HG02623 (cell line): ENCODE measurements around the gene TUBGCP6.

Experiments used
- ATAC-seq: cut with Tn5 transposase; IDR thresholded peaks from one replicate; pipeline ENCODE4 v1.9.1; 2021; ENCODE audit warnings: moderate library complexity; ENCODE audit not compliant: unreplicated experiment

Gene TUBGCP6

GRCh38 chr22:50184004-50184901 is 60.6 kb downstream of the TUBGCP6 start:
- no peak for ATAC-seq

DNA sequence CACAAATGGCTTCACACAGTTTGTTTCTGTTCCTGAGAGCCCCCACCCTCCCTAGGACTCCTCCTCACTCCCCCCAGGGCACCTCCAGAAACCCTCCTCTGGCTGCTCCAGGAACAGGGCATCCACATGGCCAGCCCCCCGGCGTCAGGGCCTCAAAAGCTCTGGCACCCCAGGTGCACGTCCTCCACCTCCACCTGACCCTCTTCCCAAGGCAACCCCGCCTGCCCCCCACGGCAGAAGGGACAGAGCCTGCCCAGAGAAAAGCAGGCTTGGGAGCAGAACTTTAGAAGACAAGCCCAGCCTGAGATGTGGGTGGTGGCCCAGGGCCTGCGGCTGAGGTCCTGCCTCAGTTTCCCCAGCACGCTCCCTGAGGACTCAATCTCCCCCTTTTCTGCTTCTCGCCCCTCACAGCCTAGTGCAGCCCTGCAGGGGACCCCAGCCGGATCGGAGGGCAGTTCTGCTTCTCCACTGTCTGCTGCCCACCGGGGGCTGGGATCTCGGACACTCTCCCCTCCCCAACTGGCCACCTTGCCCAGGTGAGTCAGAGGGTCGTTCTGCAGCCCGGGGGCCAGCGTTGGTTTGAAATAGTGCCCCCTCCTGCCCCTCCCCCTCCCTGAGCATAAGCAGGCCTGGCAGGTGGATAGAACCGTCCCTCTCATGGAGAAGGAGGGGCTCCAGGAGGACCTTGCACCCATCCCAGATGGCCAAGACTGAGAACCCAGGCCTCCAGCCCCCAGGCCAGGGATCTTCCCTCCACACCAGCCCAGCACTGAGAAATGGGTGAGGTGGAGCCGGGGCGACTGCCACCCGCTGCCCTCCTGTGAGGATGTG is 61.5 kb downstream of the TUBGCP6 start:
- ATAC-seq = no peak

GRCh38 chr22:50182176-50183081 is 62.4 kb downstream of the TUBGCP6 start:
- ATAC-seq = no peak

- no peak for ATAC-seq
Observed at GRCh38 chr22:50180727-50181521, 63.9 kb downstream of the TUBGCP6 start.

- no peak for ATAC-seq
Observed at GRCh38 chr22:50179937-50180726, 64.7 kb downstream of the TUBGCP6 start.

DNA sequence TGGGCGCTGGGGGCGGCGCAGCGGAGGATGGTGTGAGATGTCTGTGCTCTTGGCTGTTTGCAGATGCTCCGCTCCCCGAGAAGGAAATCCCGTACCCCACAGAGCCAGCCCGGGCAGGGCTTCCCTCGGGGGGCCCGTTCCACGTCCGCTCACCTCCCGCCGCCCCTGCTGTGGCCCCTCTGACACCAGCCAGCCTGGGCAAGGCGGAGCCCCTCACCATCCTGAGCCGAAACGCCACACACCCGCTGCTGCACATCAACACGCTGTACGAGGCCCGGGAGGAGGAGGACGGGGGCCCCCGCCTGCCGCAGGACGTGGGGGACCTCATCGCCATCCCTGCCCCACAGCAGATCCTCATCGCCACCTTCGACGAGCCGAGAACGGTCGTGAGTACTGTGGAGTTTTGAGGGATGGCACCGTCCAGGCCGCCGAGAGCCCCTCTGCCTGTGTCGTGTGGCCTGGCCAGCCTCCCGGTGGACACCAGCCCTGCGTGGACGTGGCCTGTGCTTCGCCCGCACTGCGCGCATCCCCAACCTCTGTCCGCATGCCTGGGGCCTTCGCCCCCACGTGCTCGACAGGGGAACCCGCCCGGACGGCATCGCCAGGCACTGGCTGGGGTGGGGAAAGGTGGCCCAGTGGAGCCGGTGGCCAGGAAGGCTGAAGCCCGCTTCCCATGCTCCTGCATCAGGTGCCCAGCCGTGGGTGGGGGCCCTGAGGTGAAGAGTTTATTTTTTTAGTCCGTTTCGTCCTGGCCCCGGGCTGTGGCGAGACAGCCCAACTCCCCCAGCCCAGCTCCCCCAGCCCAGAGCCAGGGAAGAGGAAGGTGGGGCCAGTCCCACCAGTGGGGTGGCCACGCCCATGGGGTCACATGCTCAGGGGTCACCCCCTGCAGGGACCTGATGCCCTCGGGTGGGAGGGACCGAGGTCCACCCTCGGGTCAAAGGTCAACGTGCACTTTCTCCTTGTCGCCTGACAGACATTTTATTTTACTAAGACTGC is 65.7 kb downstream of the TUBGCP6 start:
- ATAC-seq = no peak

DNA sequence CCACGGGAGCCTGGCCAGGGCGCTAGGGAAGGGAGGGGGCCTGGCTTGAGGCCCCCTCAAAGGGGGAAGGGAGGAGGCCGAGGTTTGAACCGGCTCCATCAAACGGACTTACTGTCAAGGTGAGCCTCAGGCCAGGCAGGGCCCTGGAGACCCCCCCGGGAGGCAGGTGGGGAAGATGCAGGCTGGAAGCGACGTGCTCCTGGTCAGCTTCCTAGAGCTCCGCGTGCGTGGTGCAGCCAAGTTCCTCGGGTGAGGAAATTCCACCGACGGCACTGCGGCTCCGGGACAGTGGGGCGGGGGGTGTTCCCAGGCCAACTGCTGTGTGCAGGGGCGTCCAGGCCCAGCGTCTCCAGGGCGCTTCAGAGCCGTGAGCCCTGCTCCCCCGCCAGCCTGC is 66.4 kb downstream of the TUBGCP6 start:
- no peak for ATAC-seq

- ATAC-seq = no peak
Observed at GRCh38 chr22:50177537-50178470, 67.0 kb downstream of the TUBGCP6 start.

- no peak for ATAC-seq
Observed at GRCh38 chr22:50176850-50177536, 67.8 kb downstream of the TUBGCP6 start.

DNA sequence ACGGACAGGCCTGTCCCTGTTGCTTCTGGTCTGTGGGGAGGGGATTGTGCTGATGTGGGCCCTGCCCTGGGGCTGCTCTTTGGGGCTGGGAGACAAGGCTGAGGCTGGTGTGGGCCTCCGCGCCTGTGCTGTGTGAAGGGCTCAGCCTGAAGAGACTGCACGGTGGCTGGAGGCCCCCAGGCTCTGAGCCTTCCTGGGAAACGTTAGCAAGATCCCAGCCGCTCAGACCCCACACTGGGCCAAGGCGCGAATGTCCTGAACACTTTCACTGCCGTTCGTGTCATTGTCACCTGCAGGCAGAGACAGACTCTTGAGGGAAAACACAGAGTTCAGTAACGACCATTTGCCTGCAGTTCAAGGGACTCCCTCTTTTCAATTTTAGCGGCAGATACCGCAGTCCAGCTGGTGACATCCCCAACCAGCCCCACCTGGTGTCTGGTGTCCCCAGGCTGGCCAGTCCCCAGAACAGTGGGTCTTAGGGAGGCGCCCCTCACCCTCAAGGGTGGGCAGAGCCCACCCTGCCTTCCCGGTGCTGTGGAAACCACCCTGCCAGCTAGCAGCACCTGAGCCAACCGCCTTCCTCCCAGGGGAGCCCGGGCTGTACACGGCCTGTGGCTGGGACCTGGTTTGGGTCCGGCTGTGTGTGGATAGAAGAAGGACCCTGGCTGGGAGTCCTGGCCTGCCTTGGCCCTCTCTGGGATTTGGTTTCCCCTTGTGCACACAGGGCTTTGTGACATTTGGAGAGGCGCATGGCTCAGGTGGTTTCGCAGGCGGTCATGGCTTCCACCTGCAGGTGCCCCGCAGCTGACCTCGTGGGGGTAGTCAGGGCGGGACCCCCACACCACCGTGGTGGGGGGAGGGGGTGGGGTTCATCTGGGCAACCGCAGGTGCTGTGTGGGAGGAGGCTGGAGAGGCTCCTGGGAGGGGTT is 68.6 kb downstream of the TUBGCP6 start:
- no peak for ATAC-seq

DNA sequence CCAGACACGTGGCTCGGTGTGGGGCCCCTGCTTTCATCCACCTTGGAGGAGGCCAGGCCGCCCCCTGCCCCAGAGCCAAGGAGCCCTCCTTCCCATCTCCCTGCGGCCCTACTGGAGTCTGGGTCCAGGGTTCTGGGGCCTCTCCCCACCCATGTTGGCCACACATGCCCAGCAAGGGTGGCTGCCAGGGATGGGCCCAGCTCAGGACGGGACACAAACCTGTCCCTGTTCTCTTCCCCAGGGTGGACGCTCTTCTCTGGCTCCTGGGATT is 69.7 kb downstream of the TUBGCP6 start:
- no peak for ATAC-seq

GRCh38 chr22:50174382-50175190 is 70.2 kb downstream of the TUBGCP6 start:
- no peak for ATAC-seq

DNA sequence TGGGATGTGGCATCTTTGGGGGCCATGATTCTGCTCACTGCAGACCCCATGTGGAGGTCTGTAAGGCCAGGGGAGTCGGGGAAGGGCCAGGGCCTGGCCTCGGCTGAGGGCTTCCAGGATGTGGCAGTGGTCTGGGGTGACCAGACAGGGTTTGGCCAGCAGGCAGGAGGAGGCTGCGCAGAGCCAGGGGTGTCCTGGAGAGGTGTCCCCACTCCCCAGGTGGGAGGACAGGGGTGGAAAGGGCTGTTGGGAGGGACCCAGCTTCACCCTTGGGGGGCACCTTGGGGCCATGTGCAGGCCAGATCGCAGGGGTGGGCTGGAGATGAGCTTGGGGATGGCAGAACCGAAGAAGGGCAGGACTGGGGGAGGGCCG is 70.9 kb downstream of the TUBGCP6 start:
- no peak for ATAC-seq

DNA sequence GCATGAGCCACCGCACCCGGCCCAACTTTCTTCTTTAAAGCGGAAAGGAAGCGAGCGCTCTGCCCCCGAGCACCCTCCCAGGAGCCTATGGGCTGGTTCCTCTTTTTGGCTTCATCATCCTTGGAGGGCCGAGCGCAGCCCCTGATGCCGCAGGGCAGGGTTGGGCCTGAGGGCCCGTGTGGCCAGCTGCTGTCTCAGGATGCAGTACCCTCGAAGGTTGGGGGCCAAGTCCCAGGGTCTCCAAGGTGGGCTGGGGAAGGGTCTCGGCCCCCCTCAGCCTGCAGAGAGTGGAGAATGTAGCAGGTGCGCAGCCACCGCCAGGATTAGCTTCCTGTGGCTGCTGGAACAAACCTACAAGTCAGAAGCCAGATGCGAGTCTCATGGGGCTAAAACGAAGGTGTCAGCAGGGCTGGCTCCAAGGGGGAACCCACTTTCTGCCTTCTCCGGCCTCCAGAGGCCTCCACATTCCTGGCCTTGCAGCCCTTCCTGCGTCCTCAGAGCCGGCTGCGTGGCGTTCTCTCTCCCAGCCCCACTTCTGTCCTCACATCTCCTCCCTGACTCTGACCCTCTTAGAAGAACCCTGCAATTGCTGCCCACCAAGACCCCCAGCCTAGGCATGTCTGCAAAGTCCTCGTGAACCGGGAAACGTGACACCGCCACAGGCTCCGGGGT is 71.4 kb downstream of the TUBGCP6 start:
- no peak for ATAC-seq
